IPS-18c (cell line): ENCODE data around the gene GPR22.

Experiments
- H3K4me3 ChIP-seq: 2 replicates; pipeline ENCODE4 v1.7.0; 2013; ENCODE audit warnings: low read depth, mild to moderate bottlenecking, low read length, moderate library complexity; ENCODE audit not compliant: insufficient read depth
- H3K9me3 ChIP-seq: one replicate; pipeline ENCODE4 v1.6.1; 2013; ENCODE audit warnings: mild to moderate bottlenecking, low read length, moderate library complexity; ENCODE audit not compliant: control insufficient read depth, insufficient read depth

The GPR22 gene

DNA sequence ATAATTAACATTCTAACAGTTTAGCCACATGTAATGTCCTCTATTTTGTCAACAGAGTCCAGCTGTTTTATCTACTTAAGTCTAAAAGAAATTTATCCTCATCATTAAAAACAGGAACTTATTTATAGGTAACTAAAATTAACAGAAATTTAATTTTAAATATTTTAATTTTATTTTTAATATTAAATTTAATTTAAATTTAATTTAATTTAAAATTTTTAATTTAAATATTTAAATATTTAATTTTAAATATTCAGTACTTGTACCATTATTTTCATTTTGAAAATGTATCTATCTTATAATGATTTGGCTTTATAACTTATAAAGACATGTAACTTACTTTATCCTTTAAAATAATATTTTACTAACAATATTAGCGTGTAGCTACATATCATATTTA lies 1.0 kb upstream of the GPR22 start:
- H3K9me3 ChIP-seq = no peaks in the 10 kb centered on the region
- no peak overlapping the region for H3K4me3 ChIP-seq

DNA sequence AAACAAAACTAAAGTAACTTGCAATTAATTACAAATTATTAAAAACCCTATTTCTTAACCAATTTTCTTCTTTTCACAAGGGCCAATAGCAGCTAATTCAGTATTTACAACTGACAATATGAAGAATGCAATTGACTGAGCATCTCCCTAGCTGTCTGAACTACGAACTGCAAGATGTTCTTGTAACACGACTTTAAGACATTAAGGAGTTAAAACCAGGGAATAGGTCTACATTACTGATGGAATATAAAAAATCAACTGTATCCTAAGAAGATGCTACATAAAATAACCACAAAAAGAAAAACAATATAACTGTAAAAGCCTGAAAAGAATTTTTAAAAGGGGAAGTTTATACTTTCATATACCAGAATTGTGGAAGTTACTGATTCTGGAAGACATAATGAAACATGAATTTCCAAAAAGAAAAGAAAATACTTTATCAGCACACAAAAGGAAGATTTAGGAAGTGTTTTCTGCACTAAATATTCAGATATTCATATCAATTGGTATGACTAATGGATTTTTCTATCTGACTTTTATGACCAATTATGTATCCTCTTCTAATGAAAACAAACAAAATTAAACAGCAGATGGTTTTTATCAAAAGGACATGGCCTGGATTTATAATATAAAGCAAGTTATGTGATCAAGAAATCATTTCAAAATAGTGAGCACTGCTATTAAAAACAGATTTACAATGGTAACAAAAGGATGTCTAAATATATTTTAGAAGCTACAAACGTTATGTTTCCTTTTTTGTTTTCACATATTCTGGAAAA lies 1.6 kb downstream of the GPR22 start:
- Histone ChIP-seq H3K4me3 (no peak overlapping the region), H3K9me3 (no peaks in the 10 kb centered on the region)

GRCh38 chr7:107472116-107472515 lies 2.3 kb downstream of the GPR22 start:
- H3K9me3 ChIP-seq = no peaks in the 10 kb centered on the region
- H3K4me3 ChIP-seq = no peak overlapping the region

DNA sequence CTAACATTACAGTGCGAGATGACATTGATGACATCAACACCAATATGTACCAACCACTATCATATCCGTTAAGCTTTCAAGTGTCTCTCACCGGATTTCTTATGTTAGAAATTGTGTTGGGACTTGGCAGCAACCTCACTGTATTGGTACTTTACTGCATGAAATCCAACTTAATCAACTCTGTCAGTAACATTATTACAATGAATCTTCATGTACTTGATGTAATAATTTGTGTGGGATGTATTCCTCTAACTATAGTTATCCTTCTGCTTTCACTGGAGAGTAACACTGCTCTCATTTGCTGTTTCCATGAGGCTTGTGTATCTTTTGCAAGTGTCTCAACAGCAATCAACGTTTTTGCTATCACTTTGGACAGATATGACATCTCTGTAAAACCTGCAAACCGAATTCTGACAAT lies 4.3 kb downstream of the GPR22 start:
- no peak overlapping the region for H3K4me3 ChIP-seq

GRCh38 chr7:107479303-107479702 lies 9.4 kb downstream of the GPR22 start:
- no peak overlapping the region for H3K4me3 ChIP-seq
- no peaks in the 10 kb centered on the region for H3K9me3 ChIP-seq

More for the DNA sequence above, 4.3 kb downstream of the GPR22 start:
- H3K9me3 ChIP-seq = no peaks in the 10 kb centered on the region

DNA sequence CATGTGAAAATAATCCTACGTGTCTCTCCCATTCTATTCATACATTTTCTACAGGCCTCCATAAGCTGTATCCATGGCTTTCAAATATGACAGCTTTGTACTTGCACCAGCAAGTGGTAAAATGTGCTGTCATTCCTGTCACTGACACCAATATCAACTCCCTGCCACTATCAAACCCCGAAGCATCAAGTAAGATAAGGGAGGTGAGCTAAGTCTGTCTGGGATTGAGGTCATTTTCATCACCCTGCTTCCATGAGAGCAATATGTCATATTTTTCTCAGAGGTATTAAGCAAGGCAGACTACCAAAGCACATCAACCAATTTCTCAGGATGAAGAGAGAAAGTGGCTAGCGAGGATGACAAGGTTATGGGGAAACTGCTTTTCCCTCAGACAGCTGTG lies 11.1 kb downstream of the GPR22 start:
- Histone ChIP-seq H3K4me3 (no peak overlapping the region), H3K9me3 (no peaks in the 10 kb centered on the region)

- H3K4me3 ChIP-seq = no peak overlapping the region
These were observed 12.7 kb downstream of the GPR22 start for GRCh38 chr7:107482571-107482970.

GRCh38 chr7:107486041-107486440 lies 16.2 kb downstream of the GPR22 start:
- H3K4me3 ChIP-seq = no peak overlapping the region
- no peaks in the 10 kb centered on the region for H3K9me3 ChIP-seq

More at GRCh38 chr7:107482571-107482970, 12.7 kb downstream of the GPR22 start:
- H3K9me3 ChIP-seq = no peaks in the 10 kb centered on the region

- no peaks in the 10 kb centered on the region for H3K9me3 ChIP-seq
These were observed 23.0 kb downstream of the GPR22 start for GRCh38 chr7:107492875-107493274.

DNA sequence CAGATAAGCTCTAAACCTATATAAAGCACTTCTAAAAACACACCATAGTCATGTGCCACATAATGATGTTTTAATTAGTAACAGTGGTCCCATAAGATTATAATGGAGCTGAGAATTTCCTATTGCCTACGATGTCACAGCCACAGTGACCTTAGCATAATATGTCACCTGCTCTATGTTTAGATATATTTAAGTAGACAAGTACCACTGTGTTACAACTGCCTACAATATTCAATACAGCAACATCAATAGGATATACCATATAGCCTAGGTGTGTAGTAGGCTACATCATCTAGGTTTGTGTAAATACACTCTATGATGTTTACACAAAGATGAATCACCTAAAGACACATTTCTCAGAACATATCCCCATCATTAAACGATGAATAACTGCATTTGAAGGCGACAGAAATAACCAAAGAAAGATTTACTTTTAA lies 24.5 kb downstream of the GPR22 start:
- H3K4me3 ChIP-seq = no peak overlapping the region

More at GRCh38 chr7:107492875-107493274, 23.0 kb downstream of the GPR22 start:
- no peak overlapping the region for H3K4me3 ChIP-seq

DNA sequence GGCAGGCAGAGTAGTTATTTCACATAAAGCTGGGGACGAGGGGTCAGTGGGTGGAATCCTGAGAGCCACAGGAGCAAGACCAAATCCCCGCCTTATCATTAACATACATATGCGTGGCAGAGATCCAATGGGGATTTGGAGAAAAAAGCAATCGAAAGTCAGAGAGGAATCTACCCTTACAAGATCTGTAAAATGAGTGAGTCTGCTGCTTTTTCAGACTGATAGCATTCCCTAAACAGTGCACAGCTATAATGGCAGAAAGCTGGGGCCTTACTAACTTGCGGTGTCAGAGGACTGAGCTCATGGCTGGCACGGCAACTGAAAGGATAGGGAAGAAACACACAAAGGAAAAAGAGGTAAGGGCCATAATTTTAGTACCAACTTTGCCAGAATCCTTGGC lies 25.0 kb downstream of the GPR22 start:
- Histone ChIP-seq H3K4me3 (no peak overlapping the region), H3K9me3 (no peaks in the 10 kb centered on the region)

More for the DNA sequence above, 24.5 kb downstream of the GPR22 start:
- H3K9me3 ChIP-seq = no peaks in the 10 kb centered on the region

GRCh38 chr7:107495516-107495915 lies 25.7 kb downstream of the GPR22 start:
- Histone ChIP-seq H3K9me3 (no peaks in the 10 kb centered on the region), H3K4me3 (no peak overlapping the region)

DNA sequence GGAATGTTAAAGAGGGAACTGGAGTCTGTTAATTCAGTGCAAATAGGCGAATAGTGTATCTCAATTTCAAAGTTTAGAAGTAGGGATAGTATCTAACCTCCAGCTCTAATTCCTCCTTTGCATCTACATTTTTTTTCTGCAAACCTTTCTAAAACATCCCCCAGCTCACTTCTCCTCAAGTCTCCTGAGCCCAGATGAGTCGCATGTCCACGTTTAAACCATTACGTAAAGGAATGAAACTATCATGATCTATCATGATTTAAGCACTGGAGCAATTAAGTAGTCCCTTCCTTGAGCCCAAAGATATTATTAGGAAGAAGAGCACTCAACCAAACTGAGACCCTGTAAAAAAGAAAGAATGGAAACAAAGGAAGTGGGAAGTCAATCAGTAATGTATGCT lies 29.9 kb downstream of the GPR22 start:
- Histone ChIP-seq H3K4me3 (no peak overlapping the region), H3K9me3 (no peaks in the 10 kb centered on the region)

DNA sequence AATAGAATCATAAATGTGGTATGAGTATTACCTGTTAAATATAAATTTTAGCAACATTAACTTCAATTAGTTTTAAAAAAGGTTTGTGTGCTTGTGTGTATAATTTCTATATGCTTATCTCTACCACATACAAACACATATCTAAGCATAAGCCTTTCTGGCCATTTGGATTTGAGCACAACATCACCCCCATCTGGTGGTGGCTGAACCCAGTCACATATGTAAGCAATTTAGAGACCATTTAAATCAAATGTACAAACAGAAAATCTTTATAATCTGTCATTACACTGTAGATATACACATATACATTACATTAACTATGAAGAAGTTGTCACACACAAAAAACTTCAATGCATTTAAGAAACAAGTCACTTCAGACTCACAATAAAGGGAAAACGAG lies 31.7 kb downstream of the GPR22 start:
- H3K9me3 ChIP-seq = no peaks in the 10 kb centered on the region
- no peak overlapping the region for H3K4me3 ChIP-seq

- H3K4me3 ChIP-seq = no peak overlapping the region
- H3K9me3 ChIP-seq = no peaks in the 10 kb centered on the region
These were observed 32.3 kb downstream of the GPR22 start for GRCh38 chr7:107502154-107502553.

GRCh38 chr7:107502797-107503196 lies 32.9 kb downstream of the GPR22 start:
- Histone ChIP-seq H3K9me3 (no peaks in the 10 kb centered on the region), H3K4me3 (no peak overlapping the region)

DNA sequence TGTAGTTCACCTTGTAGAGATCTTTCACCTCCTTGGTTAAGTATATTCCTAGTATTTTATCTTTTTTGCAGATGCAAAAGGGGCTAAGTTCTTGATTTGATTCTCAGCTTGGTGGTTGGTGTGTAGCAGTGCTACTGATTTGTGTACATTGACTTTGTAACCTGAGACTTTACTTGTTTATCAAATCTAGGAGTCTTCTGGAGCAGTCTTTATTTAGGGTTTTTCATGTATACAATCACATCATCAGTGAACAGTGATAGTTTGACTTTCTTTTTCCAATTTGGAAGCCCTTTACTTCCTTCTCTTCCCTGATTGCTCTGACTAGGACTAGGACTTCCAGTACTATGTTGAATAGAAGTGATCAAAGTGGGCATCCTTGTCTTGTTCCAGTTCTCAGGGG lies 33.8 kb downstream of the GPR22 start:
- Histone ChIP-seq H3K9me3 (peaks cover 3% of the 10 kb centered on the region), H3K4me3 (no peak overlapping the region)

DNA sequence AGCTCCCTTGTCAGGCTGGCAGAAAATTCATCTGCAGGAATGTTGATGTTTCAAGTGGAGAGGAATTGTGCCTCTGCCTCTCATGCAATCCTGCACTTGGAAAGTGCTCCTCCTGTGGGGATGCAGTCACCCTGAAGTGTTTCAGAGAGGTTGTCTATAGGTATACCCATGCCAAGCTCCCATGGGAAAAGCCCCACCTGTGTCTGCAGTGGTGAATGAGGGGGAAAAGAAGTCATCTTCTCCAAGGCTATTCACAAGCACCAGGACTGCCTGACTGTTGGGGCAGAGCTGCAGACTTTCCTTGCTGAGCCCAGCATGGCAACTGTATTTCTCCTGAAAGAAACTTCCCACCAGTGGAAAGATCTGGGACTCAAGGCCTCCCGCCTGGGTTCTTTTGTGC lies 35.5 kb downstream of the GPR22 start:
- H3K4me3 ChIP-seq = no peak overlapping the region
- H3K9me3 ChIP-seq = peaks cover 3% of the 10 kb centered on the region
